Liver (tissue), 3 donors: ENCODE results near the gene TMEM204.

Experiments
- SP1 ChIP-seq: IDR thresholded peaks from 2 replicates; pipeline ENCODE4 v1.6.1; 2018; ENCODE audit warnings: antibody characterized with exemption, mild to moderate bottlenecking
- YY1 ChIP-seq: IDR thresholded peaks from 2 replicates; pipeline ENCODE4 v1.6.1; 2016; ENCODE audit warnings: antibody characterized with exemption, mild to moderate bottlenecking
- TF ChIP-seq, protein P1 (sequence below): fragments of 150-350 bp; IDR thresholded peaks from 2 replicates; pipeline ENCODE4 v1.5.1; 2017; ENCODE audit warnings: improper control_type of control experiment, low read depth, low read length; ENCODE audit not compliant: missing input control
- donor health status: healthy.
- donor health status: healthy.

- TF ChIP-seq YY1 (no peak), SP1 (no peak)
- TF ChIP-seq, protein P1, sequence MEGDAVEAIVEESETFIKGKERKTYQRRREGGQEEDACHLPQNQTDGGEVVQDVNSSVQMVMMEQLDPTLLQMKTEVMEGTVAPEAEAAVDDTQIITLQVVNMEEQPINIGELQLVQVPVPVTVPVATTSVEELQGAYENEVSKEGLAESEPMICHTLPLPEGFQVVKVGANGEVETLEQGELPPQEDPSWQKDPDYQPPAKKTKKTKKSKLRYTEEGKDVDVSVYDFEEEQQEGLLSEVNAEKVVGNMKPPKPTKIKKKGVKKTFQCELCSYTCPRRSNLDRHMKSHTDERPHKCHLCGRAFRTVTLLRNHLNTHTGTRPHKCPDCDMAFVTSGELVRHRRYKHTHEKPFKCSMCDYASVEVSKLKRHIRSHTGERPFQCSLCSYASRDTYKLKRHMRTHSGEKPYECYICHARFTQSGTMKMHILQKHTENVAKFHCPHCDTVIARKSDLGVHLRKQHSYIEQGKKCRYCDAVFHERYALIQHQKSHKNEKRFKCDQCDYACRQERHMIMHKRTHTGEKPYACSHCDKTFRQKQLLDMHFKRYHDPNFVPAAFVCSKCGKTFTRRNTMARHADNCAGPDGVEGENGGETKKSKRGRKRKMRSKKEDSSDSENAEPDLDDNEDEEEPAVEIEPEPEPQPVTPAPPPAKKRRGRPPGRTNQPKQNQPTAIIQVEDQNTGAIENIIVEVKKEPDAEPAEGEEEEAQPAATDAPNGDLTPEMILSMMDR: no peak
Observed at GRCh38 chr16:1501630-1502029, 31.8 kb upstream of the TMEM204 start.
